ENCODE results near the gene GPN2.
A peak's percentile ranks its signal among the peaks of the same experiment; 100 is the strongest.

The GPN2 gene

GRCh38 chr1:26831546-26832248, 58.4 kb downstream of the GPN2 start:
- no peak for DNase-seq (ENCODE audit: low read depth)

GRCh38 chr1:26831059-26831458, 59.0 kb downstream of the GPN2 start:
- no peak for DNase-seq (ENCODE audit: low read depth)

- no peak for DNase-seq (ENCODE audit: low read depth)
Observed at GRCh38 chr1:26829184-26829911, 60.7 kb downstream of the GPN2 start.

GRCh38 chr1:26828411-26828991, 61.6 kb downstream of the GPN2 start:
- DNase-seq (ENCODE audit: low read depth) = no peak

GRCh38 chr1:26827663-26828062, 62.4 kb downstream of the GPN2 start:
- DNase-seq (ENCODE audit: low read depth) = no peak

GRCh38 chr1:26827106-26827604, 62.9 kb downstream of the GPN2 start:
- DNase-seq (ENCODE audit: low read depth) = no peak

GRCh38 chr1:26826261-26827105, 63.6 kb downstream of the GPN2 start, which contains the start of gene ZDHHC18:
Gene ZDHHC18 (plus strand): TSS chr1:26826688. CDS start chr1:26826805, 117 bp downstream.
- DNase-seq (ENCODE audit: low read depth) = peak; percentile 79

Data from activated T-cell treated with anti-CD3 and anti-CD28 coated beads for 48 hours (primary cell).